ENCODE data around the gene RNF148. TPM values are rescaled to one million over a fixed set of nuclear protein-coding genes. Genes with fewer than 3 reads are reported as not detected.

Gene RNF148
- total RNA-seq, 2 experiments from 2014 or later, result not detected

- no peak overlapping the region for H3K27ac ChIP-seq (ENCODE audit: low read depth in 1 of 2, low read length in 2 of 2)
- ChIA-PET CTCF (no interaction called here), POLR2A (no interaction called here)
- no peak overlapping the region for H3K27ac Mint-ChIP-seq
- H3K4me3 Mint-ChIP-seq, result no peak overlapping the region
- no peaks in the 10 kb centered on the region for H3K36me3 ChIP-seq (ENCODE audit: insufficient read depth, low read length)
- H3K4me1 ChIP-seq (ENCODE audit: insufficient read depth, low read length), result no peaks in the 10 kb centered on the region
- H3K4me1 Mint-ChIP-seq (ENCODE audit: low read depth), result no peaks in the 10 kb centered on the region
- peaks cover 2% of the 10 kb centered on the region for H3K9me3 Mint-ChIP-seq
- no peaks in the 10 kb centered on the region for H3K27me3 ChIP-seq (ENCODE audit: control insufficient read depth in 1 of 2, insufficient read depth in 2 of 2, low read length in 2 of 2)
- no peaks in the 10 kb centered on the region for H3K36me3 Mint-ChIP-seq (ENCODE audit: low read depth)
- no peak for TF ChIP-seq CTCF (IDR thresholded peaks at IDR 0.05)
- H3K27me3 Mint-ChIP-seq, result no peaks in the 10 kb centered on the region
- H3K4me3 ChIP-seq (ENCODE audit: low read length), result no peak overlapping the region
- DNase-seq (no peak), ATAC-seq (ENCODE audit: poor library complexity) (no peak)
- no peaks in the 10 kb centered on the region for H3K9me3 ChIP-seq (ENCODE audit: control insufficient read depth in 1 of 2, insufficient read depth in 1 of 2, low read length in 2 of 2)
- intact Hi-C loops (cut with DNase I, micrococcal nuclease), result no loop called here
Observed at GRCh38 chr7:122658856-122659255, 43.9 kb downstream of the RNF148 start.

DNA sequence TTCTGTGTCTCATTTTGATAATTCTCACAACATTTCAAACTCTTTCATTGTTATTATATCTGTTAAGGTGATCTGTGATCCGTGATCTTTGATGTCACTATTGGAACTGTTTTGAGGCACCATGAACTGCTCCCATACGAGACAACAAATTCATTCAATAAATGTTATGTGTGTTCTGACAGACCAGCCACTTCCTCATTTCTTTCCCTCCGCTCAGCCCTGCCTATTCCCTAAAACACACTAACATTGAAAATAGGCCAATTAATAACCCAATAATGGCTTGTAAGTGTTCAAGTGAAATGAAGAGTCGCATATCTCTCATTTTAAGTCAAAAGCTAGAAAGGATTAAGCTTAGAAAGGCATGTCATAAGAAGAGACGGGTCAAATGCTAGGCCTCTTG is 49.0 kb downstream of the RNF148 start:
- Histone ChIP-seq H3K4me3 (ENCODE audit: low read length) (no peak overlapping the region), H3K27ac (ENCODE audit: low read depth in 1 of 2, low read length in 2 of 2) (no peak overlapping the region), H3K4me1 (ENCODE audit: insufficient read depth, low read length) (no peaks in the 10 kb centered on the region), H3K9me3 (ENCODE audit: control insufficient read depth in 1 of 2, insufficient read depth in 1 of 2, low read length in 2 of 2) (no peaks in the 10 kb centered on the region), H3K27me3 (ENCODE audit: control insufficient read depth in 1 of 2, insufficient read depth in 2 of 2, low read length in 2 of 2) (no peaks in the 10 kb centered on the region), H3K36me3 (ENCODE audit: insufficient read depth, low read length) (no peaks in the 10 kb centered on the region)
- H3K27ac Mint-ChIP-seq, result no peak overlapping the region
- POLR2A ChIA-PET, result no interaction called here
- intact Hi-C loops (cut with DNase I, micrococcal nuclease), result no loop called here
- no peak for DNase-seq
- no peaks in the 10 kb centered on the region for H3K4me1 Mint-ChIP-seq (ENCODE audit: low read depth)
- no peaks in the 10 kb centered on the region for H3K27me3 Mint-ChIP-seq
- TF ChIP-seq CTCF (IDR thresholded peaks at IDR 0.05), result no peak
- peaks cover 2% of the 10 kb centered on the region for H3K9me3 Mint-ChIP-seq
- no peaks in the 10 kb centered on the region for H3K36me3 Mint-ChIP-seq (ENCODE audit: low read depth)
- CTCF ChIA-PET, result no interaction called here
- ATAC-seq (ENCODE audit: poor library complexity), result no peak
- no peak overlapping the region for H3K4me3 Mint-ChIP-seq

DNA sequence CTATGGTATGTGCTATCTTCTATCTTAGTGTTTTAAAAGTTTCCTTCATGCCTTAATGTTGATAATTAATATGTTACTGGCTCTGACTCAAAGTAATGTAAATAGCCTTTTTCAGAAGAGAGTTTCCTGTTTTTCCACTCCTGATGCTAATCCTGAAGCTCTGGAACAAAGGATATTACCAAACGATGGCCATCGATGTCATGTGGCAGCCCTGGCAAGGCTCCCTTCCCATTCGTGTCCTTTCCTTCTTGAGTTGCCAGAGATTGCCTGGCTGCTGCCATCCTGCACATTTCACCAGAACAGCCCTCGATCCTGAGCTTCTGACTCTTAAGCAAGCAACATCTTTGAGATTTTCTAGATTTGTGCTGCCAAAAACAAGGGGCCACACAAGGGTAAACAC is 49.8 kb downstream of the RNF148 start:
- no peak overlapping the region for H3K4me3 ChIP-seq (ENCODE audit: low read length)
- ChIA-PET POLR2A (no interaction called here), CTCF (no interaction called here)
- H3K27ac ChIP-seq (ENCODE audit: low read depth in 1 of 2, low read length in 2 of 2), result no peak overlapping the region
- no peak overlapping the region for H3K4me3 Mint-ChIP-seq
- no peaks in the 10 kb centered on the region for H3K9me3 ChIP-seq (ENCODE audit: control insufficient read depth in 1 of 2, insufficient read depth in 1 of 2, low read length in 2 of 2)
- H3K27ac Mint-ChIP-seq, result no peak overlapping the region
- no peaks in the 10 kb centered on the region for H3K4me1 Mint-ChIP-seq (ENCODE audit: low read depth)
- no peaks in the 10 kb centered on the region for H3K4me1 ChIP-seq (ENCODE audit: insufficient read depth, low read length)
- no peak for TF ChIP-seq CTCF (IDR thresholded peaks at IDR 0.05)
- no peak for DNase-seq
- peaks cover 2% of the 10 kb centered on the region for H3K9me3 Mint-ChIP-seq
- no peaks in the 10 kb centered on the region for H3K36me3 ChIP-seq (ENCODE audit: insufficient read depth, low read length)
- no peak for ATAC-seq (ENCODE audit: poor library complexity)
- H3K27me3 Mint-ChIP-seq, result no peaks in the 10 kb centered on the region
- intact Hi-C loops (cut with DNase I, micrococcal nuclease), result no loop called here
- H3K27me3 ChIP-seq (ENCODE audit: control insufficient read depth in 1 of 2, insufficient read depth in 2 of 2, low read length in 2 of 2), result no peaks in the 10 kb centered on the region
- H3K36me3 Mint-ChIP-seq (ENCODE audit: low read depth), result no peaks in the 10 kb centered on the region

Other genes starting within 250 kb of the RNF148 start
- not detected for gene RNF133, start 3.8 kb downstream of the RNF148 start, total RNA-seq
- not detected for gene CADPS2, start 183.5 kb upstream of the RNF148 start, total RNA-seq

Measured in CD4-positive, alpha-beta T cell (primary cell).